OCI-LY1 (cell line): Measurements from ENCODE around the gene MCF2L.

Experiments used
- H2AFZ ChIP-seq: fragments of 200-600 bp; sonication (generic), shearing (Covaris generic); 2 replicates; pipeline ENCODE4 v1.6.0; 2014; ENCODE audit warnings: antibody characterized with exemption, mild to moderate bottlenecking, low read length
- H3F3A ChIP-seq: fragments of 200-600 bp; sonication (generic), shearing (Covaris generic); 2 replicates; pipeline ENCODE4 v1.6.0; 2014; ENCODE audit warnings: mild to moderate bottlenecking, antibody characterized with exemption, low read length, moderate library complexity; ENCODE audit not compliant: insufficient read depth
- H3K27ac ChIP-seq: fragments of 200-600 bp; sonication (generic); 2 replicates; pipeline ENCODE4 v1.5.1; 2014; ENCODE audit warnings: low read length, mixed run types, mild to moderate bottlenecking, low read depth; ENCODE audit not compliant: poor library complexity, severe bottlenecking
- H3K27me3 ChIP-seq: fragments of 200-600 bp; sonication (generic); 2 replicates; pipeline ENCODE4 v1.6.0; 2014; ENCODE audit warnings: antibody characterized with exemption, mild to moderate bottlenecking, low read length, moderate library complexity; ENCODE audit not compliant: insufficient read depth
- H3K36me3 ChIP-seq: fragments of 200-600 bp; sonication (generic); 2 replicates; pipeline ENCODE4 v1.6.1; 2014; ENCODE audit warnings: mild to moderate bottlenecking, antibody characterized with exemption, low read length, moderate library complexity, mixed read lengths; ENCODE audit not compliant: insufficient read depth
- H3K4me1 ChIP-seq: fragments of 200-600 bp; sonication (generic); 2 replicates; pipeline ENCODE4 v1.5.1; 2014; ENCODE audit warnings: mild to moderate bottlenecking, low read length, moderate library complexity; ENCODE audit not compliant: insufficient read depth, severe bottlenecking
- H3K4me2 ChIP-seq: fragments of 200-600 bp; sonication (generic), shearing (Covaris generic); 2 replicates; pipeline ENCODE4 v1.6.1; 2014; ENCODE audit warnings: low read length
- H3K4me3 ChIP-seq: fragments of 200-600 bp; sonication (generic); 2 replicates; pipeline ENCODE4 v1.5.1; 2014; ENCODE audit warnings: low read length, low read depth, mild to moderate bottlenecking, mixed read lengths; ENCODE audit not compliant: poor library complexity, severe bottlenecking
- H3K79me2 ChIP-seq: fragments of 200-600 bp; shearing (Covaris generic); 2 replicates; pipeline ENCODE4 v1.6.1; 2016; ENCODE audit warnings: mixed run types, low read length, mixed read lengths; ENCODE audit not compliant: insufficient read depth
- H3K9ac ChIP-seq: fragments of 200-600 bp; sonication (generic), shearing (Covaris generic); 2 replicates; pipeline ENCODE4 v1.6.1; 2014; ENCODE audit warnings: mild to moderate bottlenecking, low read length, mixed read lengths
- H3K9me2 ChIP-seq: fragments of 200-600 bp; sonication (generic), shearing (Covaris generic); 2 replicates; pipeline ENCODE4 v1.6.1; 2014; ENCODE audit warnings: low read depth, mild to moderate bottlenecking, low read length, mixed read lengths
- H3K9me3 ChIP-seq: fragments of 200-600 bp; shearing (Covaris generic); 2 replicates; pipeline ENCODE4 v1.6.1; 2014; ENCODE audit warnings: low read length, mixed read lengths
- H4K20me1 ChIP-seq: fragments of 200-600 bp; sonication (generic), shearing (Covaris generic); 2 replicates; pipeline ENCODE4 v1.6.0; 2016; ENCODE audit warnings: mild to moderate bottlenecking, low read length; ENCODE audit not compliant: insufficient read depth
- CTCF ChIP-seq: fragments of 200-600 bp; sonication (generic), shearing (Covaris generic); IDR thresholded peaks from 2 replicates; pipeline ENCODE4 v1.5.1; 2017; ENCODE audit warnings: mild to moderate bottlenecking, antibody characterized with exemption, low read length, moderate library complexity, mixed read lengths
- EZH2 ChIP-seq: fragments of 200-600 bp; sonication (generic), shearing (Covaris generic); IDR thresholded peaks from 2 replicates; pipeline ENCODE4 v1.8.0; 2017; ENCODE audit warnings: borderline replicate concordance, mixed run types, mild to moderate bottlenecking, antibody characterized with exemption, low read length, moderate library complexity, mixed read lengths

MCF2L gene

GRCh38 chr13:113046128-113046882, 77.3 kb downstream of the MCF2L start:
- H3K27me3 ChIP-seq: no peaks in the 10 kb centered on the region
- no peak overlapping the region for H3K4me2 ChIP-seq
- H3K79me2 ChIP-seq: no peaks in the 10 kb centered on the region
- no peaks in the 10 kb centered on the region for H3K36me3 ChIP-seq
- H4K20me1 ChIP-seq: no peaks in the 10 kb centered on the region
- H3K9me2 ChIP-seq: no peaks in the 10 kb centered on the region
- no peak overlapping the region for H2AFZ ChIP-seq
- H3K4me3 ChIP-seq: no peak overlapping the region
- TF ChIP-seq EZH2: no peak
- TF ChIP-seq CTCF: no peak
- H3K9me3 ChIP-seq: no peaks in the 10 kb centered on the region
- no peak overlapping the region for H3K27ac ChIP-seq
- H3F3A ChIP-seq: no peaks in the 10 kb centered on the region
- no peaks in the 10 kb centered on the region for H3K4me1 ChIP-seq
- no peak overlapping the region for H3K9ac ChIP-seq

- Histone ChIP-seq H3K27ac (no peak overlapping the region), H3K79me2 (no peaks in the 10 kb centered on the region), H4K20me1 (no peaks in the 10 kb centered on the region), H3F3A (no peaks in the 10 kb centered on the region), H3K36me3 (no peaks in the 10 kb centered on the region), H3K4me3 (no peak overlapping the region), H3K9me3 (no peaks in the 10 kb centered on the region), H2AFZ (no peak overlapping the region), H3K9ac (no peak overlapping the region), H3K27me3 (no peaks in the 10 kb centered on the region), H3K4me1 (no peaks in the 10 kb centered on the region), H3K9me2 (no peaks in the 10 kb centered on the region), H3K4me2 (no peak overlapping the region)
- TF ChIP-seq EZH2: no peak
- no peak for TF ChIP-seq CTCF
Observed at GRCh38 chr13:113046883-113047244, 77.8 kb downstream of the MCF2L start.

- Histone ChIP-seq H3K4me2 (no peak overlapping the region), H3K4me1 (no peaks in the 10 kb centered on the region), H2AFZ (no peak overlapping the region), H3K9me3 (no peaks in the 10 kb centered on the region), H4K20me1 (no peaks in the 10 kb centered on the region), H3K27me3 (no peaks in the 10 kb centered on the region), H3K9ac (no peak overlapping the region), H3K36me3 (no peaks in the 10 kb centered on the region), H3K27ac (no peak overlapping the region), H3K9me2 (no peaks in the 10 kb centered on the region), H3F3A (no peaks in the 10 kb centered on the region), H3K4me3 (no peak overlapping the region), H3K79me2 (no peaks in the 10 kb centered on the region)
- no peak for TF ChIP-seq EZH2
- TF ChIP-seq CTCF: no peak
Observed at GRCh38 chr13:113047587-113047986, 78.6 kb downstream of the MCF2L start.
